WTC11 (cell line): Measurements from ENCODE around the gene KRTAP12-4. TPM values are rescaled to one million over a fixed set of nuclear protein-coding genes. Genes with fewer than 3 reads are reported as not detected.
"Not testable (repeated sequence)": the region's sequence is repeated elsewhere in the genome, so short reads cannot be mapped to it uniquely, and the experiment has no call there.

Source experiments
- ATAC-seq: fragments of 200-7000 bp; cut with Tn5 transposase; 2 replicates; pipeline ENCODE4 v1.10.0; 2021; ENCODE audit warnings: mild to moderate bottlenecking, moderate library complexity
- CTCF ChIA-PET: fragments of 300-600 bp; sonication (Branson Sonifier 250); formaldehyde crosslinking; loops from one replicate; lab custom pipeline; 2021; ENCODE audit warnings: antibody characterized with exemption; lab: Charles Lee
- POLR2A ChIA-PET: fragments of 350-600 bp; sonication (Branson Sonifier 250); formaldehyde crosslinking; loops from one replicate; lab custom pipeline; 2021; ENCODE audit warnings: antibody characterized with exemption; lab: Charles Lee
- DNase-seq: peaks from one replicate; pipeline ENCODE4 v3.0.0; 2021; ENCODE audit warnings: low spot score
- H3K27ac Mint-ChIP-seq: 2 replicates; pipeline ENCODE4 v1.8.0; 2021; ENCODE audit warnings: mixed read lengths
- H3K27me3 Mint-ChIP-seq: 2 replicates; pipeline ENCODE4 v1.8.0; 2021; ENCODE audit warnings: low read depth, mild to moderate bottlenecking, moderate library complexity, mixed read lengths
- H3K36me3 Mint-ChIP-seq: 2 replicates; pipeline ENCODE4 v1.8.0; 2021; ENCODE audit warnings: mixed read lengths
- H3K4me1 Mint-ChIP-seq: 2 replicates; pipeline ENCODE4 v1.8.0; 2022; ENCODE audit warnings: mixed read lengths
- H3K4me3 Mint-ChIP-seq: 2 replicates; pipeline ENCODE4 v1.8.0; 2021; ENCODE audit warnings: mild to moderate bottlenecking, moderate library complexity, mixed read lengths
- H3K9me3 Mint-ChIP-seq: 2 replicates; pipeline ENCODE4 v1.8.0; 2021; ENCODE audit warnings: mixed read lengths
- ATF1 ChIP-seq: sonication (generic); formaldehyde crosslinking; IDR thresholded peaks from 2 replicates; pipeline ENCODE4 v1.8.1; 2023; ENCODE audit warnings: mild to moderate bottlenecking, moderate library complexity, missing genetic modification reagents
- ATF3 ChIP-seq: sonication (generic); formaldehyde crosslinking; conservative IDR thresholded peaks from 2 replicates; pipeline ENCODE4 v1.8.1; 2022; ENCODE audit warnings: mild to moderate bottlenecking, missing genetic modification reagents
- ETV6 ChIP-seq: sonication (generic); formaldehyde crosslinking; IDR thresholded peaks from 2 replicates; pipeline ENCODE4 v1.8.1; 2022; ENCODE audit warnings: mild to moderate bottlenecking, missing genetic modification reagents
- FOXK1 ChIP-seq: sonication (generic); formaldehyde crosslinking; IDR thresholded peaks from 2 replicates; pipeline ENCODE4 v1.8.0; 2022; ENCODE audit warnings: mild to moderate bottlenecking, moderate library complexity, missing genetic modification reagents
- GRHL2 ChIP-seq: fragments of 250-450 bp; sonication (Bioruptor Pico); IDR thresholded peaks from 2 replicates; pipeline ENCODE4 v1.8.0; 2022; ENCODE audit warnings: mild to moderate bottlenecking, moderate library complexity; ENCODE audit not compliant: insufficient replicate concordance, severe bottlenecking
- HMGA2 ChIP-seq: fragments of 250-450 bp; sonication (Bioruptor Pico); IDR thresholded peaks from 2 replicates; pipeline ENCODE4 v1.4.0; 2021; ENCODE audit warnings: mild to moderate bottlenecking, moderate library complexity
- IRF1 ChIP-seq: sonication (generic); formaldehyde crosslinking; IDR thresholded peaks from 2 replicates; pipeline ENCODE4 v1.8.0; 2023; ENCODE audit warnings: missing genetic modification reagents
- IRF2 ChIP-seq: sonication (generic); formaldehyde crosslinking; IDR thresholded peaks from 2 replicates; pipeline ENCODE4 v1.8.0; 2022; ENCODE audit warnings: low read depth, missing genetic modification reagents, borderline replicate concordance
- MAX ChIP-seq: sonication (generic); formaldehyde crosslinking; IDR thresholded peaks from 2 replicates; pipeline ENCODE4 v1.8.0; 2022; ENCODE audit warnings: mild to moderate bottlenecking, missing genetic modification reagents
- MXD4 ChIP-seq: fragments of 250-450 bp; sonication (Bioruptor Pico); IDR thresholded peaks from 2 replicates; pipeline ENCODE4 v1.8.0; 2021; ENCODE audit warnings: mild to moderate bottlenecking, moderate library complexity, borderline replicate concordance
- PRDM15 ChIP-seq: sonication (generic); formaldehyde crosslinking; IDR thresholded peaks from 2 replicates; pipeline ENCODE4 v1.8.0; 2022; ENCODE audit warnings: missing genetic modification reagents
- SOX15 ChIP-seq: fragments of 250-450 bp; sonication (Bioruptor Pico); IDR thresholded peaks from 2 replicates; pipeline ENCODE4 v1.9.0; 2021; ENCODE audit warnings: mild to moderate bottlenecking
- SP1 ChIP-seq: sonication (generic); formaldehyde crosslinking; conservative IDR thresholded peaks from 2 replicates; pipeline ENCODE4 v1.8.1; 2022; ENCODE audit warnings: missing genetic modification reagents
- USF1 ChIP-seq: sonication (generic); formaldehyde crosslinking; IDR thresholded peaks from 2 replicates; pipeline ENCODE4 v1.8.0; 2022; ENCODE audit warnings: mild to moderate bottlenecking, missing genetic modification reagents
- ZMAT4 ChIP-seq: fragments of 250-450 bp; sonication (Bioruptor Pico); IDR thresholded peaks from 2 replicates; pipeline ENCODE4 v1.9.0; 2021; ENCODE audit warnings: mild to moderate bottlenecking
- ZNF121 ChIP-seq: sonication (generic); formaldehyde crosslinking; IDR thresholded peaks from 2 replicates; pipeline ENCODE4 v1.8.0; 2023; ENCODE audit warnings: missing genetic modification reagents
- ZNF396 ChIP-seq: fragments of 250-450 bp; sonication (Bioruptor Pico); IDR thresholded peaks from 2 replicates; pipeline ENCODE4 v1.8.0; 2021; ENCODE audit warnings: mild to moderate bottlenecking, moderate library complexity, borderline replicate concordance
- total RNA-seq: library from RNA; stranded (reverse); gene quantifications from 3 replicates; pipeline ENCODE4 v1.2.3, GENCODE V29; 2021

Gene KRTAP12-4
- total RNA-seq, 1 experiment from 2014 or later, result not detected

- ChIA-PET POLR2A (interaction anchor here (1.2 kb wide), 1 partner anchor 96 kb away, joined by 3 read pairs; no protein-coding TSS in a partner anchor), CTCF (interaction anchor here (0.7 to 2.2 kb wide), 5 partner anchors 9 to 122 kb away, joined by 3 to 11 read pairs (median 3); partner anchors contain the start of gene TSPEAR)
- ATAC-seq, DNase-seq, H3K4me3 Mint-ChIP-seq, H3K27me3 Mint-ChIP-seq: not testable (repeated sequence)
- peak; percentile 59; the same call in 1 of the 2 replicates for TF ChIP-seq ZNF121 (CRISPR knock-in tag)
- H3K27ac Mint-ChIP-seq, result peak within 1 kb of the TSS; percentile 27; the same call in 1 of the 2 replicates
- peaks cover 19% of the 10 kb centered on the region for H3K36me3 Mint-ChIP-seq
- peaks cover 20% of the 10 kb centered on the region for H3K9me3 Mint-ChIP-seq
- peaks cover 68% of the 10 kb centered on the region for H3K4me1 Mint-ChIP-seq
These were observed 42.8 kb upstream of the KRTAP12-4 start, which contains the start of gene KRTAP10-12 for GRCh38 chr21:44697172-44697810. Gene KRTAP10-12 (plus strand): TSS chr21:44697172. CDS start chr21:44697202, 30 bp downstream.

GRCh38 chr21:44696572-44696971, 42.1 kb upstream of the KRTAP12-4 start:
- Mint-ChIP-seq H3K4me3 (no peak overlapping the region; the same call in 1 of the 2 replicates), H3K27ac (peak overlapping the region; percentile 13; the same call in 1 of the 2 replicates), H3K4me1 (peaks cover 62% of the 10 kb centered on the region), H3K27me3 (peaks cover 4% of the 10 kb centered on the region), H3K36me3 (peaks cover 20% of the 10 kb centered on the region), H3K9me3 (peaks cover 22% of the 10 kb centered on the region)
- ChIA-PET POLR2A (interaction anchor here (1.2 to 1.4 kb wide), 2 partner anchors 10 to 97 kb away, joined by 3 read pairs; no protein-coding TSS in a partner anchor), CTCF (interaction anchor here (1.0 to 2.2 kb wide), 3 partner anchors 10 to 97 kb away, joined by 3 to 11 read pairs (median 6); no protein-coding TSS in a partner anchor)
- DNase-seq, result no peak
- peak; percentile 8; the same call in 1 of the 2 replicates for ATAC-seq
- no peak for TF ChIP-seq GRHL2 (CRISPR knock-in tag)

- ATAC-seq, result no peak
- Mint-ChIP-seq H3K27me3 (peaks cover 4% of the 10 kb centered on the region), H3K36me3 (peaks cover 20% of the 10 kb centered on the region), H3K4me1 (peaks cover 53% of the 10 kb centered on the region), H3K4me3 (no peak overlapping the region), H3K9me3 (peaks cover 22% of the 10 kb centered on the region), H3K27ac (0 out of 2 replicates have a peak overlapping the region, but pooled peaks have one; percentile 20)
- TF ChIP-seq SP1 (CRISPR knock-in tag) (no peak), USF1 (CRISPR knock-in tag) (no peak), SOX15 (CRISPR knock-in tag) (no peak), MAX (CRISPR knock-in tag) (no peak), ATF1 (CRISPR knock-in tag) (no peak), FOXK1 (CRISPR knock-in tag) (no peak), ETV6 (no peak), HMGA2 (no peak), PRDM15 (peak; percentile 46; the same call in 1 of the 2 replicates)
- no peak for DNase-seq
- POLR2A ChIA-PET, result interaction anchor here (1.4 kb wide), 1 partner anchor 9 kb away, joined by 3 read pairs; no protein-coding TSS in a partner anchor
- CTCF ChIA-PET, result no interaction called here
These were observed 41.2 kb upstream of the KRTAP12-4 start for GRCh38 chr21:44695641-44696040.

GRCh38 chr21:44695184-44695583, 40.7 kb upstream of the KRTAP12-4 start:
- ATAC-seq, result no peak
- peaks cover 4% of the 10 kb centered on the region for H3K27me3 Mint-ChIP-seq

More at GRCh38 chr21:44695184-44695583, 40.7 kb upstream of the KRTAP12-4 start:
- H3K4me3 Mint-ChIP-seq, result no peak overlapping the region
- peaks cover 20% of the 10 kb centered on the region for H3K36me3 Mint-ChIP-seq
- no peak overlapping the region for H3K27ac Mint-ChIP-seq
- TF ChIP-seq IRF1 (CRISPR knock-in tag) (no peak), ATF3 (CRISPR knock-in tag) (no peak), ZMAT4 (CRISPR knock-in tag) (no peak), ZNF396 (CRISPR knock-in tag) (no peak), MXD4 (CRISPR knock-in tag) (no peak), IRF2 (CRISPR knock-in tag) (no peak)
- peaks cover 22% of the 10 kb centered on the region for H3K9me3 Mint-ChIP-seq
- peaks cover 50% of the 10 kb centered on the region for H3K4me1 Mint-ChIP-seq
- ChIA-PET POLR2A (no interaction called here), CTCF (no interaction called here)
- DNase-seq, result no peak
